ENCODE results near the gene RUNDC3A.

The RUNDC3A gene

DNA sequence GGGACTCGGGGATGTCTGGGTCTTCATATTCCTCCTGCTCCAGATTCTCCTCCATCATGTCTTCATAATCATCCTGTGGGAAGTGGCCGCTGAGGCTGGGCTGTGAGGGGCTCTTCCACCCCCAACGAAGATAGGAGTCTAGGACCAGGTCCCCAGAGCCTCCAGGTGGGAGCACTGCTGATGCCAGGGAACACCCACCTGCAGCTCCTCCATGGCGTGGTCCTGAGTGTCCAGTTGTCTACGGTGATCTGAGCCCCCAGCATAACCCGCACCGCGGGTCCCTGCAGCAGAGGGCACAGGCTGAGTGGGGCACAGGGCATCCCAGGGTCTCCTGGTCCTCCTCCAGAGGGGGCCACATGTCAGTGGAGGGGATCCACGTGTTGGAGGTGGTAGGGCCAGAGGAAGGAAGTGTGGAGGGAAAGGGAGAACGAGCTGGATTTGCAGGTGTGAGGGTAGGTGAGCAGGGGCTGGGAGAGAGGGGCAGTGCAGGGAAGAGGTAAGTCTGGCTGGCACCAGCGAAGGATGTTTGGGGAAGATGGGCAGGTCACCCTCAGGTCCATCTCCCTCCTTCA lies 45.7 kb upstream of the RUNDC3A start:
- H3K4me1 ChIP-seq (ENCODE audit: insufficient read depth, low read length, severe bottlenecking), result no peaks in the 10 kb centered on the region
- no peaks in the 10 kb centered on the region for H3K36me3 ChIP-seq (ENCODE audit: insufficient read depth, low read length)
- no peak overlapping the region for H3K9ac ChIP-seq (ENCODE audit: low read length)
- H3K4me3 ChIP-seq (ENCODE audit: low read depth, low read length, poor library complexity, severe bottlenecking), result no peak overlapping the region
- H4K20me1 ChIP-seq (ENCODE audit: insufficient read depth, low read length), result no peaks in the 10 kb centered on the region
- H3F3A ChIP-seq (ENCODE audit: insufficient read depth, low read length), result no peaks in the 10 kb centered on the region
- H2AFZ ChIP-seq (ENCODE audit: low read length), result no peak overlapping the region
- H3K27ac ChIP-seq (ENCODE audit: low read depth, low read length, poor library complexity, severe bottlenecking), result no peak overlapping the region
- no peaks in the 10 kb centered on the region for H3K9me2 ChIP-seq (ENCODE audit: low read depth, low read length)
- H3K4me2 ChIP-seq (ENCODE audit: low read length), result no peak overlapping the region
- TF ChIP-seq, protein P1, sequence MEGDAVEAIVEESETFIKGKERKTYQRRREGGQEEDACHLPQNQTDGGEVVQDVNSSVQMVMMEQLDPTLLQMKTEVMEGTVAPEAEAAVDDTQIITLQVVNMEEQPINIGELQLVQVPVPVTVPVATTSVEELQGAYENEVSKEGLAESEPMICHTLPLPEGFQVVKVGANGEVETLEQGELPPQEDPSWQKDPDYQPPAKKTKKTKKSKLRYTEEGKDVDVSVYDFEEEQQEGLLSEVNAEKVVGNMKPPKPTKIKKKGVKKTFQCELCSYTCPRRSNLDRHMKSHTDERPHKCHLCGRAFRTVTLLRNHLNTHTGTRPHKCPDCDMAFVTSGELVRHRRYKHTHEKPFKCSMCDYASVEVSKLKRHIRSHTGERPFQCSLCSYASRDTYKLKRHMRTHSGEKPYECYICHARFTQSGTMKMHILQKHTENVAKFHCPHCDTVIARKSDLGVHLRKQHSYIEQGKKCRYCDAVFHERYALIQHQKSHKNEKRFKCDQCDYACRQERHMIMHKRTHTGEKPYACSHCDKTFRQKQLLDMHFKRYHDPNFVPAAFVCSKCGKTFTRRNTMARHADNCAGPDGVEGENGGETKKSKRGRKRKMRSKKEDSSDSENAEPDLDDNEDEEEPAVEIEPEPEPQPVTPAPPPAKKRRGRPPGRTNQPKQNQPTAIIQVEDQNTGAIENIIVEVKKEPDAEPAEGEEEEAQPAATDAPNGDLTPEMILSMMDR (IDR thresholded peaks at IDR 0.05; ENCODE audit: low read length), result no peak
- no peak for TF ChIP-seq EZH2 (IDR thresholded peaks at IDR 0.05; ENCODE audit: borderline replicate concordance, low read length)
- H3K9me3 ChIP-seq (ENCODE audit: low read length), result no peaks in the 10 kb centered on the region
- H3K79me2 ChIP-seq (ENCODE audit: insufficient read depth, low read length), result no peaks in the 10 kb centered on the region
- H3K27me3 ChIP-seq (ENCODE audit: insufficient read depth, low read length), result no peaks in the 10 kb centered on the region

DNA sequence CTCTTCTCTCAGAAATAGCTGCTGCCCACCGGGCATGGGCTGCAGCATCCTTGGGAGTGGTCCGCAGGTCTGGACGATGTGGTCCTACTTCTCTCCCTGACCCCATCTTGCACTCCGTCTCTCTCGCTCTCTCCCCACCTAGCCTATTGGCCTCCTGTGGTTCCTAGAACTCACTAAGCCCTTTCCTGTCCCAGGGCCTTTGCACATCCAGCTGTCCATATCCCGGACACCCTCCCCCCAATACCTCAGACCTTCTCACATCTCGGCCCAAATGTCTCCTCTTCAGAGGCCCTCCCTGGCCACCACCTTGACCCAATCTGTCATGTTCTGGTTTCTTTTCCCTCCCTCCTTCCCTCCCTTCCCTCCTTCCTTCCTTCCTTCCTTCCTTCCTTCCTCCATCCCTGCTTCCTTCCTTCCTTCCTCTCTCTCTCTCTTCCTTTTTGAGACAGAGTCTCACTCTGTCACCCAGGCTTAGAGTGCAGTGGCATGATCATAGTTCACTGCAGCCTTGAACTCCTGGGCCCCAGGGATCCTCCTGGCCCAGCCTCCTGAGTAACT lies 45.0 kb upstream of the RUNDC3A start:
- no peaks in the 10 kb centered on the region for H4K20me1 ChIP-seq (ENCODE audit: insufficient read depth, low read length)
- no peak overlapping the region for H2AFZ ChIP-seq (ENCODE audit: low read length)
- no peaks in the 10 kb centered on the region for H3K36me3 ChIP-seq (ENCODE audit: insufficient read depth, low read length)
- no peaks in the 10 kb centered on the region for H3K79me2 ChIP-seq (ENCODE audit: insufficient read depth, low read length)
- no peak overlapping the region for H3K27ac ChIP-seq (ENCODE audit: low read depth, low read length, poor library complexity, severe bottlenecking)
- no peaks in the 10 kb centered on the region for H3K9me3 ChIP-seq (ENCODE audit: low read length)
- TF ChIP-seq, protein P1 (IDR thresholded peaks at IDR 0.05; ENCODE audit: low read length), result no peak
- no peak for TF ChIP-seq EZH2 (IDR thresholded peaks at IDR 0.05; ENCODE audit: borderline replicate concordance, low read length)
- no peak overlapping the region for H3K9ac ChIP-seq (ENCODE audit: low read length)
- H3K27me3 ChIP-seq (ENCODE audit: insufficient read depth, low read length), result no peaks in the 10 kb centered on the region
- no peak overlapping the region for H3K4me2 ChIP-seq (ENCODE audit: low read length)
- no peak overlapping the region for H3K4me3 ChIP-seq (ENCODE audit: low read depth, low read length, poor library complexity, severe bottlenecking)
- no peaks in the 10 kb centered on the region for H3F3A ChIP-seq (ENCODE audit: insufficient read depth, low read length)
- no peaks in the 10 kb centered on the region for H3K4me1 ChIP-seq (ENCODE audit: insufficient read depth, low read length, severe bottlenecking)
- no peaks in the 10 kb centered on the region for H3K9me2 ChIP-seq (ENCODE audit: low read depth, low read length)

DNA sequence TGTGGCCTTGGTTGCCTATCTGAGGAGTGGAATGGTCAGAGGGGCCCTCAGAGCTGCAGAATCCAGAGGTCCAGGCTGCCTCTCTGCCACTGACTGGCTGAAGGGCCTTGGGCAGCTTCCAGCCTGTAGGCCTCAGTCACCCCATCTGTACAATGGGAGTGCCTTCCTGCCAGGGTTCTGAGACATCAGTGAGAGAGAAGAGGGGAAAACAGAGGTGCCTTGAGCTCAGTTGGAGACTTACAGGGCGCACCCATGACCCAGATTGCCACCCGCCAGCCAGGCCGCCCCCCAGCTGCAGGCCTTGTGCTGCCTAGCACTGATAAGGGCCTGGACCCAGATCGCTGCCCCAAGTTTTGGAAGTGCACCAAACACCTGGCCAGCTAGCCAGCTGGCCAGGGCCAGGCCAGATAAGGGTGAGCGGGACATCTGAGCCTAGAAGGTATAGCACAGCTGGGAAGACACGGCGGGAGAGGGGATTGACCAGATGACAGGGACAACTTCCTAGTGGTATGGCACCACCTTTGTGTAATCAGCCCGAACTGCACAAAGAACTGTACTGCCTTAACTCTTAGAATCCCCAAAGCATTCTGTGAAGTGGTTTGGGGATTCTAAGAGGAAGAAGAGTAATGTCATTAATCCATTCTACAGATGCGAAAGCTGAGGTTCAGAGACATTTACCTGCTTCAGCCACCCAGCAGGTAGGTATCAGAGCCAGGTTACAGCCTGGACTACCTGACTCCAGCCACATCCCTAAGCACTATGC lies 41.8 kb upstream of the RUNDC3A start:
- Histone ChIP-seq H4K20me1 (ENCODE audit: insufficient read depth, low read length) (no peaks in the 10 kb centered on the region), H3K9ac (ENCODE audit: low read length) (no peak overlapping the region), H3K27me3 (ENCODE audit: insufficient read depth, low read length) (no peaks in the 10 kb centered on the region), H2AFZ (ENCODE audit: low read length) (no peak overlapping the region), H3K4me2 (ENCODE audit: low read length) (no peak overlapping the region), H3K27ac (ENCODE audit: low read depth, low read length, poor library complexity, severe bottlenecking) (no peak overlapping the region), H3K36me3 (ENCODE audit: insufficient read depth, low read length) (no peaks in the 10 kb centered on the region), H3K4me3 (ENCODE audit: low read depth, low read length, poor library complexity, severe bottlenecking) (no peak overlapping the region), H3K79me2 (ENCODE audit: insufficient read depth, low read length) (no peaks in the 10 kb centered on the region), H3K4me1 (ENCODE audit: insufficient read depth, low read length, severe bottlenecking) (no peaks in the 10 kb centered on the region), H3K9me3 (ENCODE audit: low read length) (no peaks in the 10 kb centered on the region), H3K9me2 (ENCODE audit: low read depth, low read length) (no peaks in the 10 kb centered on the region), H3F3A (ENCODE audit: insufficient read depth, low read length) (no peaks in the 10 kb centered on the region)
- TF ChIP-seq EZH2 (IDR thresholded peaks at IDR 0.05; ENCODE audit: borderline replicate concordance, low read length), result no peak
- TF ChIP-seq, protein P1 (IDR thresholded peaks at IDR 0.05; ENCODE audit: low read length), result no peak

Data from OCI-LY1 (cell line).